NCI-H345 treated with DMSO at 0.1 percent for 48 hours (cell line): ENCODE measurements around the gene CTXND1.

Experiments used
- DNase-seq: peaks from one replicate; lab custom pipeline; 2025; ENCODE audit not compliant: unreplicated experiment; lab: John Stamatoyannopoulos, UW

Gene CTXND1

GRCh38 chr15:80259942-80260510, 8.0 kb upstream of the CTXND1 start:
- DNase-seq, result no peak

- DNase-seq, result no peak
Measured at GRCh38 chr15:80251428-80252120, 439 bp downstream of the CTXND1 start.

GRCh38 chr15:80250614-80251427, 1.2 kb downstream of the CTXND1 start:
- DNase-seq, result no peak

- no peak for DNase-seq
Measured at GRCh38 chr15:80249973-80250372, 2.0 kb downstream of the CTXND1 start.

GRCh38 chr15:80247320-80247719, 4.7 kb downstream of the CTXND1 start:
- DNase-seq, result no peak

GRCh38 chr15:80246425-80246894, 5.6 kb downstream of the CTXND1 start:
- DNase-seq, result no peak

GRCh38 chr15:80242802-80243201, 9.2 kb downstream of the CTXND1 start:
- no peak for DNase-seq

GRCh38 chr15:80242132-80242769, 9.8 kb downstream of the CTXND1 start:
- DNase-seq, result no peak

- no peak for DNase-seq
Measured at GRCh38 chr15:80241508-80241907, 10.5 kb downstream of the CTXND1 start.

GRCh38 chr15:80240276-80240675, 11.7 kb downstream of the CTXND1 start:
- DNase-seq, result no peak

- DNase-seq, result no peak
Measured at GRCh38 chr15:80234883-80235282, 17.1 kb downstream of the CTXND1 start.

GRCh38 chr15:80233581-80233980, 18.4 kb downstream of the CTXND1 start:
- DNase-seq, result no peak

GRCh38 chr15:80231371-80231770, 20.6 kb downstream of the CTXND1 start:
- DNase-seq, result no peak

GRCh38 chr15:80228959-80229610, 22.9 kb downstream of the CTXND1 start:
- no peak for DNase-seq

GRCh38 chr15:80219955-80220354, 32.1 kb downstream of the CTXND1 start:
- DNase-seq, result no peak

GRCh38 chr15:80217327-80217900, 34.6 kb downstream of the CTXND1 start:
- DNase-seq, result no peak

- DNase-seq, result no peak
Measured at GRCh38 chr15:80216911-80217310, 35.1 kb downstream of the CTXND1 start.

- DNase-seq, result no peak
Measured at GRCh38 chr15:80216141-80216540, 35.9 kb downstream of the CTXND1 start.

- DNase-seq, result no peak
Measured at GRCh38 chr15:80214910-80215309, 37.1 kb downstream of the CTXND1 start.

GRCh38 chr15:80211976-80212375, 40.0 kb downstream of the CTXND1 start:
- no peak for DNase-seq
